Thyroid gland (tissue), 4 donors: ENCODE measurements around the gene SHROOM3.

Experiments used
- CTCF ChIP-seq, 6 experiments: fragments of 200-600 bp in 3 of 6; fragments of 450-650 bp in 3 of 6; sonication (generic) in 3 of 6; IDR thresholded peaks; one replicate each; pipeline ENCODE4 v1.5.1; 2016 to 2019; ENCODE audit warnings: antibody characterized with exemption in 6 of 6, mild to moderate bottlenecking in 2 of 6, inconsistent platforms in 1 of 6, moderate library complexity in 1 of 6
- POLR2A ChIP-seq, 2 donors: fragments of 450-650 bp; IDR thresholded peaks; one replicate each; pipeline ENCODE4 v1.6.1; 2017; ENCODE audit warnings: antibody characterized with exemption in 2 of 2, mild to moderate bottlenecking in 2 of 2, moderate library complexity in 1 of 2

- TF ChIP-seq POLR2A (IDR thresholded peaks at IDR 0.05): no peak
- no peak for TF ChIP-seq CTCF (IDR thresholded peaks at IDR 0.05)
These were observed 134.7 kb downstream of the SHROOM3 start for GRCh38 chr4:76569706-76570105.
